ENCODE data around the gene LRRC8E.

Gene LRRC8E

GRCh38 chr19:7941895-7942596, 53.7 kb downstream of the LRRC8E start:
- Histone ChIP-seq H3K4me3 (ENCODE audit: low read length) (peak overlapping the region; percentile 92), H3K36me3 (ENCODE audit: insufficient read depth, low read depth, low read length) (peaks cover 48% of the 10 kb centered on the region), H3K27me3 (ENCODE audit: insufficient read depth, low read length) (no peaks in the 10 kb centered on the region), H3K9me3 (ENCODE audit: insufficient read depth, low read depth, low read length) (no peaks in the 10 kb centered on the region), H3K27ac (ENCODE audit: low read length) (no peak overlapping the region), H3K9ac (ENCODE audit: low read depth, low read length) (peak overlapping the region; percentile 100; the same call in 1 of the 2 replicates), H3K4me1 (ENCODE audit: insufficient read depth, low read length) (no peaks in the 10 kb centered on the region)

GRCh38 chr19:7942981-7943443, 54.7 kb downstream of the LRRC8E start:
- Histone ChIP-seq H3K4me1 (ENCODE audit: insufficient read depth, low read length) (no peaks in the 10 kb centered on the region), H3K27me3 (ENCODE audit: insufficient read depth, low read length) (no peaks in the 10 kb centered on the region), H3K9me3 (ENCODE audit: insufficient read depth, low read depth, low read length) (no peaks in the 10 kb centered on the region), H3K4me3 (ENCODE audit: low read length) (peak overlapping the region; percentile 92), H3K27ac (ENCODE audit: low read length) (peak overlapping the region; percentile 88), H3K36me3 (ENCODE audit: insufficient read depth, low read depth, low read length) (peaks cover 41% of the 10 kb centered on the region), H3K9ac (ENCODE audit: low read depth, low read length) (peak overlapping the region; percentile 100)

GRCh38 chr19:7943444-7944176, 55.3 kb downstream of the LRRC8E start, which contains the start of gene TIMM44:
Gene TIMM44, minus strand, starts transcription at chr19:7943666. Its CDS starts 15 bp downstream, at chr19:7943651.
- Histone ChIP-seq H3K27ac (ENCODE audit: low read length) (peak within 1 kb of the TSS; percentile 88), H3K27me3 (ENCODE audit: insufficient read depth, low read length) (no peaks in the 10 kb centered on the region), H3K9ac (ENCODE audit: low read depth, low read length) (peak within 1 kb of the TSS; percentile 100), H3K36me3 (ENCODE audit: insufficient read depth, low read depth, low read length) (peaks cover 36% of the 10 kb centered on the region), H3K4me3 (ENCODE audit: low read length) (peak within 1 kb of the TSS; percentile 92), H3K9me3 (ENCODE audit: insufficient read depth, low read depth, low read length) (no peaks in the 10 kb centered on the region), H3K4me1 (ENCODE audit: insufficient read depth, low read length) (no peaks in the 10 kb centered on the region)

- Histone ChIP-seq H3K4me3 (ENCODE audit: low read length) (peak overlapping the region; percentile 92), H3K4me1 (ENCODE audit: insufficient read depth, low read length) (no peaks in the 10 kb centered on the region), H3K27me3 (ENCODE audit: insufficient read depth, low read length) (no peaks in the 10 kb centered on the region), H3K27ac (ENCODE audit: low read length) (peak overlapping the region; percentile 63), H3K9me3 (ENCODE audit: insufficient read depth, low read depth, low read length) (no peaks in the 10 kb centered on the region), H3K9ac (ENCODE audit: low read depth, low read length) (peak overlapping the region; percentile 96), H3K36me3 (ENCODE audit: insufficient read depth, low read depth, low read length) (peaks cover 30% of the 10 kb centered on the region)
Observed at GRCh38 chr19:7944177-7944761, 56.0 kb downstream of the LRRC8E start.

- Histone ChIP-seq H3K27me3 (ENCODE audit: insufficient read depth, low read length) (no peaks in the 10 kb centered on the region), H3K4me1 (ENCODE audit: insufficient read depth, low read length) (no peaks in the 10 kb centered on the region), H3K36me3 (ENCODE audit: insufficient read depth, low read depth, low read length) (0 out of 2 replicates have a peak, but pooled peaks cover 3% of the 10 kb centered on the region), H3K4me3 (ENCODE audit: low read length) (no peak overlapping the region), H3K27ac (ENCODE audit: low read length) (no peak overlapping the region), H3K9ac (ENCODE audit: low read depth, low read length) (no peak overlapping the region), H3K9me3 (ENCODE audit: insufficient read depth, low read depth, low read length) (no peaks in the 10 kb centered on the region)
Observed at GRCh38 chr19:7947939-7948338, 59.6 kb downstream of the LRRC8E start.

Measured in iPS-20b (cell line).